Left forelimb (tissue), 1 donor: ENCODE results near the gene HDAC1.
"Not testable (repeated sequence)": the region's sequence is repeated elsewhere in the genome, so short reads cannot be mapped to it uniquely, and the experiment has no call there.

ENCODE experiments used
- DNase-seq: peaks from one replicate; pipeline ENCODE4 v3.0.0-alpha.2; 2018; ENCODE audit warnings: low spot score

The HDAC1 gene

DNA sequence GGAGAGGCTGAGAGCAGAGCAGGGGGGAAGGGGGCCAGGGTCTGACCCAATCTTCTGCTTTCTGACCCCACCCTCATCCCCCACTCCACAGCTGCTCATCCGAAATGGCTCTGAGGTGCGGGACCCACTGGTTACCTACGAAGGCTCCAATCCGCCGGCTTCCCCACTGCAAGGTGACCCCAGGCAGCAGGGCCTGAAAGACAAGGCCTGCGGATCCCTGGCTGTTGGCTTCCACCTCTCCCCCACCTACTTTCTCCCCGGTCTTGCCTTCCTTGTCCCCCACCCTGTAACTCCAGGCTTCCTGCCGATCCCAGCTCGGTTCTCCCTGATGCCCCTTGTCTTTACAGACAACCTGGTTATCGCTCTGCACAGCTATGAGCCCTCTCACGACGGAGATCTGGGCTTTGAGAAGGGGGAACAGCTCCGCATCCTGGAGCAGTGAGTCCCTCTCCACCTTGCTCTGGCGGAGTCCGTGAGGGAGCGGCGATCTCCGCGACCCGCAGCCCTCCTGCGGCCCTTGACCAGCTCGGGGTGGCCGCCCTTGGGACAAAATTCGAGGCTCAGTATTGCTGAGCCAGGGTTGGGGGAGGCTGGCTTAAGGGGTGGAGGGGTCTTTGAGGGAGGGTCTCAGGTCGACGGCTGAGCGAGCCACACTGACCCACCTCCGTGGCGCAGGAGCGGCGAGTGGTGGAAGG lies 17.1 kb upstream of the HDAC1 start:
- no peak for DNase-seq

DNA sequence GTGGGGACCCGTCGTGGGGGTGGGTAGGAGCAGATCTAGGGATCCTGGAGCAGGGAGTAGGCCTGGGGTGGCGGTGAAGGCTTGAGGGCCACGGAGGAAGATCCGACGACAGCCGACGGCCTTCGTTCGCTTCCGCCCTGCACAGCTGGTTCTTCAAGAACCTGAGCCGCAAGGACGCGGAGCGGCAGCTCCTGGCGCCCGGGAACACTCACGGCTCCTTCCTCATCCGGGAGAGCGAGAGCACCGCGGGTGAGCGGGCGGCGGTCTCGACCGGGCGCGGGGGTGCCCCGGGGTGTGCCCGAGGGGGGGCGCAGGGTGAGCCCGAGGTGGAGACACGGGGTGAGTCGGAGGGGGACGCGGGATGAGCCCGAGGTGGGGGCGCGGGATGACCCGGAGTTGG lies 16.5 kb upstream of the HDAC1 start:
- DNase-seq = no peak

DNA sequence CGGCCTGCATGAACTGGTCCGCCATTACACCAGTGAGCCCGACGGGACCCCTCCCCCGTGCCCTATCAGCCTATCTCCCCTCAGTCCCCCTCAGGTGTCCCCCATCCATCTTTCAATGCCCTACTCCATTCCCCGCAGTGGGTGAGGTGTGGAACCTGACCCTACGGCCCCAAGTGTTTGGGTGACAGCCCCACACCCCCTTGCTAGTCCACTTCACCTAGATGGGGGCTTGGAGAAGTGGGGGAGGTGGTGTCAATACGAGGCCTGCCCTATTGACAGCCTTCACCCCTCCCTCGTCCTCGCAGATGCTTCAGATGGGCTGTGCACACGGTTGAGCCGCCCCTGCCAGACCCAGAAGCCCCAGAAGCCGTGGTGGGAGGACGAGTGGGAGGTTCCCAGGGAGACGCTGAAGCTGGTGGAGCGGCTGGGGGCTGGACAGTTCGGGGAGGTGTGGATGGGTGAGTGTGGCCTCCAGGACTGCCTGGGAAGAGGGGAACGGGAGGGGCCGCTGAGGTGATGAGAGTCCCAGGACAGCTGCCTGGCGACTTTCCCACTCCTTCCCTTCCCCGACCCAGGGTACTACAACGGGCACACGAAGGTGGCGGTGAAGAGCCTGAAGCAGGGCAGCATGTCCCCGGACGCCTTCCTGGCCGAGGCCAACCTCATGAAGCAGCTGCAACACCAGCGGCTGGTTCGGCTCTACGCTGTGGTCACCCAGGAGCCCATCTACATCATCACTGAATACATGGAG lies 15.7 kb upstream of the HDAC1 start:
- no peak for DNase-seq

DNA sequence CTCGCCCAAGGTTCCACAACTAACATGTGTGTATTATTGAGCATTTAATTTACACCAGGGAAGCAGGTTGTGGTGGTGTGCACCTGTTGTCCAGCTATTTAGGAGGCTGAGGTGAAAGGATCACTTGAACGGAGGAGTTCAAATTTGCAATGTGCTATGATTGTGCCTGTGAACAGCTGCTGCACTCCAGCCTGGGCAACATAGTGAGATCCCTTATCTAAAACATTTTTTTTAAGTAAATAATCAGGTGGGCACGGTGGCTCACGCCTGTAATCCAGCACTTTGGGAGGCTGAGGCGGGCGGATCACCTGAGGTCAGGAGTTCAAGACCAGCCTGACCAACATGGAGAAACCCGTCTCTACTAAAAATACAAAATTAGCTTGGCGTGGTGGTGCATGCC lies 7.1 kb upstream of the HDAC1 start:
- not testable (repeated sequence) for DNase-seq

DNA sequence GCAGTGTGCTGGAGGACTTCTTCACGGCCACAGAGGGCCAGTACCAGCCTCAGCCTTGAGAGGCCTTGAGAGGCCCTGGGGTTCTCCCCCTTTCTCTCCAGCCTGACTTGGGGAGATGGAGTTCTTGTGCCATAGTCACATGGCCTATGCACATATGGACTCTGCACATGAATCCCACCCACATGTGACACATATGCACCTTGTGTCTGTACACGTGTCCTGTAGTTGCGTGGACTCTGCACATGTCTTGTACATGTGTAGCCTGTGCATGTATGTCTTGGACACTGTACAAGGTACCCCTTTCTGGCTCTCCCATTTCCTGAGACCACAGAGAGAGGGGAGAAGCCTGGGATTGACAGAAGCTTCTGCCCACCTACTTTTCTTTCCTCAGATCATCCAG lies 6.2 kb upstream of the HDAC1 start:
- no peak for DNase-seq

DNA sequence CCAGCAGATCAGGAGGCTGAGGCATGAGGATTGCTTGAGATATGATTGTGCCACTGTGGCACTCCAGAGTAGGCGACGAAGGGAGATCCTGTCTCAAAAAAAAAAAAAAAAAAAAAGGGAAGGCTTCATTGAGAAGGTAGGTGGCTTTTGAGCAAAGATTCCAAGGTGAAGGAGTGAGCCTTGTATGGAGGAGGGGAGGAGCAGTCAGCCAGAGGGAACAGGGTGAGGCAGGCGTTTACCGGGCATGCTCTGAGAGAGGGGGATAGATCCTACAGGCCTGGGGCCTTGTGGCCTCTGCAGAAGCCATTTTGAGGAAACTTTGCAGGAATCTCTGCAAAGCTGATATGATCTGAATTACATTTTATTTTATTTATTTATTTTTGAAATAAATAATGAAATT lies 5.1 kb upstream of the HDAC1 start:
- DNase-seq = no peak

DNA sequence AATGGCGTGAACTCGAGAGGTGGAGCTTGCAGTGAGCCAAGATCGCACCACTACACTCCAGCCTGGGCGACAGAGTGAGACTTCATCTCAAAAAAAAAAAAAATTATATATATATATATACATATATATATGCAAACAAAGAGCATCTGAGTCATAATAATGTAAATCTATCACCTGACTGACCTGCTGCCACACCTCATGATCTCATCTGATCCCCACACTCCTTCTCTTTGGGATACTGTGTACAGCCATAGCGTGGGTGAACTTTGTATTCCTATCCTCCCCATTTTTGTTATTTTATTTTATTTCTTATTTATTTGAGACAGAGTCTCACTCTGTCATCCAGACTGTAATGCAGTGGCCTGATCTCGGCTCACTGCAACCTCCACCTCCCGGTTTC lies 2.6 kb upstream of the HDAC1 start:
- no peak for DNase-seq

DNA sequence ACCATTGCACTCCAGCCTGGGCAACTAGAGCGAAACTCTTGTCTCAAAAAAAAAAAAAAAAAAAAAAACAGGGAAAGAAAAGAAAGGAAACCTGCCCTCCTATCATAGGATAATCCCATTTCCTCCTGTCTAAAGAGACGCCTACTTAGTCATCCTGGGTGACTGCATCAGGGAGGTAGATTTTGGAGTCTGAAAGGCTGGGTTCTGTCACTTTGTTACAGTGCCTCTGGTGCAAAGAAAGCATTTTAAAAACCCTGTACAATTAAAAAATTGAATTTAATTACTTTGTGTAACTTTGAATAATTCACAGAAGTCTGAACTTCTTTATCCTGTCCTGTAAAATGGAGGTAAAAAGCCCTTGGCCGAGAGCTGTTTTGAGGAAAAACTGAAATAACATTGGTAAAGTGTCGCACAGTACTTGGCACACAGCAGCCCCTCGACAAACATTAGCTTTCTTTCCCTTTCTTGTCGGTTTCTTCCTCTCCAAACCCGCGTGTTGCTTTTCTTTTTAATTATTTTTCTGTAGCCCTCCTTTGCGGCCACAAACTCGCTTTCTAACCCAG lies 657 bp upstream of the HDAC1 start:
- no peak for DNase-seq

DNA sequence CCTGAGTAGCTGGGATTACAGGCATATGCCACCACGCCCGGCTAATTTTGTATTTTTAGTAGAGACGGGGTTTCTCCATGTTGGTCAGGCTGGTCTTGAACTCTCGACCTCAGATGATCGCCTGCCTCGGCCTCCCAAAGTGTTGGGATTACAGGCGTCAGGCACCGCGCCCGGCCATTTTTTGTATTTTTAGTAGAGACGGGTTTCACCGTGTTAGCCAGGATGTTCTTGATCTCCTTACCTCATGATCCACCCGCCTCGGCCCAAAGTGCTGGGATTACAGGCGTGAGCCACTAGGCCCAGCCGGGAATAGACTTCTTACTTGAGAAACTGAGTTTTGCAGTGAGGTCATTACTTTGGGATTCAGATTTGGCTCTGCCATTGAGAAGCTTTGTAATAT lies 6.3 kb downstream of the HDAC1 start:
- DNase-seq = not testable (repeated sequence)

DNA sequence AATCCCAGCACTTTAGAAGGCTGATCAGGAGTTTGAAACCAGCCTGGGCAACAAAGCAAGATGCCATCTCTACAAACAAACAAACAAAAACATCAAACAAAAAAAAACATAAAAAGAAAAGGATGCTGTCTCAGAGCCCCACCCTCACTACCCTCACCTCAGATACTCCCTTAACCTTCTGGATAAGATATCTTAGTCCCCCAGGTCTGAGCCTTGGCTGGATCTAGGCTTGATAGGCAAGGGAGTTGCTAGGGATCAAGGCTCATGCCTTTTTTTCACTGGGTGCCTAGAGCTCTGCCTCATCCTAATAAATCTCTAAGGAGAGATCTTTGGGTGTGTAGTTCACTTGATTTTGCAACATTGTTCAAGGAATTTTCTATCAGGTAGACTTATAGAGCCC lies 7.4 kb downstream of the HDAC1 start:
- no peak for DNase-seq

DNA sequence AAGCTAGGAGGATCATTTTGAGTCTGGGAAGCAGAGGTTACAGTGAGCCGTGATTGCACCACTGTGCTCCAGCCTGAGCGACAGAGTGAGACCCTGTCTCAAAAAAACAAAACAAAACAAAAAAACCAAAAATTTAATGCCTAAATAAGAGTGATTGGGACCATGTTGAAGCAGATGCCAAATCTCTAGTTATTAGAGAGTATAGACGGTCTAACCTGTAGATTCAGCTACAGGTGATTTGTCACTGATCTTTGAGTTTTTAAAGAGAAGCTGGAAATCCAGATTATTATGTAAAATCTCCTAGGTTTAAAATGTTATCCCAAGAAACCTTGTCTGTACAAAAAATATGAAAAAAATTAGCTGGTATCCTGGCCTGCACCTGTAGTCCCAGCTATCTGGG lies 11.5 kb downstream of the HDAC1 start:
- no peak for DNase-seq

DNA sequence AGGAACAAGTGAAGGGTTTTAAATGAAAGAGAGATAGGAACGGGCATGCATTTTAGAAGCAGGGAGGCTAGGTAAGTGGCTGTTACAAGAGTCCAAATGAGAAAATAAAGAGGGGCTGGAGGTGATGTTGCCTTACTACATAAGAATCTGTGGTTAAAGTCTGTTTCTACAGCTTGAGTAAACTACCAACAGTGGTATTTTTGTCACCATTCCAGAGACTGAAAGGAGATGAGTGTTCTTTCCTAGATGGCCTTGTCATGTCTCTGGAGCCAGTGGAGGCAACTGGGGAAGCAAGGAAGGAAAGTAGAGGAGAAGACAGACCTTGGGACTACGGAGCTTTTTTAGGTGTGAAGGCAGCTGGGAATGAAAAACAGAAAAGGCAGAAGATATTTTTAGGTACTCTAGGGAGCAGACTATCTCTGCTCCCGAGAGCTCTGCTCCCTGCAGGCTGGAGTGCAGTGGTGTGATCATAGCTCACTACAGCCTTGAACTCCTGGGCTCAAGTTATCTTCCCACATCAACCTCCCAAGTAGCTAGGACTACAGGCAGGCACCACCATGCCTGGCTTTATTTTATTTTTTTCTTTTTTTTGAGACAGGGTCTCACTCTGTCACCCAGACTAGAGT lies 12.2 kb downstream of the HDAC1 start:
- DNase-seq = no peak

DNA sequence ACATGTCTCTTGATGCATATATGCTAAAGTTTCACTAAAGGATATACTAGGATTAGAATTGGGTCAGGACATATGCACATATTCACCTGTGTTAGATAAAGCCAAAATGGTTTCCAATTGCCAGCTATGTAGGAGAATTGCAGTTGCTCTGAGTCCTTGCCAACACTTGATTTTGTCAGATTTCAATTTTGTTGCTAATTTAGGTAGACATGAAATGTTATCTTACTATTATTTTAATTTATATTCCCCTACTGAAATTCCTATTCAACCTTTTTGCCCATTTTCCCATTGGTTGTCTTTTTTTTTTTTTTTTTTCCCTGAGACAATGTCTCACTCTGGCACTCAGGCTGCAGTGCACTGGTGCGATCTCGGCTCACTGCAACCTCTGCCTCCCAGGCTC lies 13.4 kb downstream of the HDAC1 start:
- DNase-seq = no peak

DNA sequence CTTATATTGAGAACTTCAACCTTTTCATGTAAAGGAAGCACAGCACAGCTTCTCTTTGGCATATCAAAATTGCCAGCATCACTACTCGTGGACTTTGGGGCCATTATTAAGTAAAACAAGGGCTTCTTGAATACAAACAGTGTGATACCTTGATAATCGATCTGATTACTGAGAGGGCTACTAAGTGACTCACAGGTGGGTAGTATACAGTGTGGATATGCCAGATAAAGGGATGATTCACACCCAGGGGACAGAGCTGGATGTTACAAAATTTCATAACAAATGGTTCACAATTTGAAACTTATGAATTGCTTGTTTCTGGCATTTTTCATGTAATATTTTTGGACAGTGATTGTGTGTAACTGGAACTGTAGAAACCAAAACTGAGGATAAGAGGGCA lies 15.4 kb downstream of the HDAC1 start:
- no peak for DNase-seq

DNA sequence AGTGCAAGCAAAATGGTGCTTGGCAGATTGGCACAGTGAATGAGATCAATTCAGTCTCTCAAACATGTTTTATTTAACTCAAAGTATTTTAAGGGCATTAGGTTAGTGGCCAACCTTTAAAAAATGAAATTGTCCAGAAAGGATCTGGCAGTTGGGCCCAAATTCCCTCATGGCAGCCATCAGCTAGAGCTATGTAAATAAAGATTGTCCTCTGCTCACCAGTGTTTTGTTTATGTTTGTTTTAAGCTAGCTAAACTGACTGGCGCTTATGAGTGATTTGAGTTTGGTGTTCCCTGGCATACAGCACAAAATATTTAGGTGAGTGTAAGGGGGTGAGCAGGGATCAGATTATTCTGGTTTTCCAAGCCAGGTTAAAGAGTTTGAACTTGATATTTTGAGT lies 18.1 kb downstream of the HDAC1 start:
- no peak for DNase-seq

DNA sequence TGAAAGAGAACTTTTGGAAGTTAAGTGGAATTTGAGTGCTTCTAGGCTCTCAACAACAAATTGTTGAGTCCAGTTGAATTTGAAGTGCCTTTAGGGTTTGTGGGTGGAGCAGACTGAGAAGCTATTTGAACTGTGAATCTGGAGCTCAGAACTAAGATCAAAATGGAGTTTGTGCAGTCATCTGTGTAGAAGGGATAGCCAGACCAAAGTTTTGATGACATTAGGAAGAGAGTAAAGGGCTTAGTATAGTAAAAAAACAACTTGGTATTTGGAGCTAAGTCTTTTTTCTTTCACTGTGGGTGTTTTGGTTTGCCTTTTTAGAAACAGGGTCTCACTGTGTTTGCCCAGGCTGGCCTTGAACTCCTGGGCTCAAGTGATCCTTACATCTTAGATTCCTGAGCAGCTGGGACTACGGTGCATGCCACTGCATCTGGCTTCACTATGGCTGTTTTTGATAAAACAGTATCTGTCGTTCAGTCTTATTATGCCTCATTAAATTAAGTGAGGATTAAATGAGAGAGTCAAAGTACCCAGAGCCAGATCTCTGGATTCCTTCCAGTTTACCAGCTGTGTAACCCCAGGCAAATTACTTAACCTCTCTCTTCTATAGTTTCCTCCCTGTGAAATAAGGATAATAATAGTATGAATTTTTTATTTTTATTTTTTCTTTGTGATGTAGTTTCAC lies 20.0 kb downstream of the HDAC1 start:
- no peak for DNase-seq

DNA sequence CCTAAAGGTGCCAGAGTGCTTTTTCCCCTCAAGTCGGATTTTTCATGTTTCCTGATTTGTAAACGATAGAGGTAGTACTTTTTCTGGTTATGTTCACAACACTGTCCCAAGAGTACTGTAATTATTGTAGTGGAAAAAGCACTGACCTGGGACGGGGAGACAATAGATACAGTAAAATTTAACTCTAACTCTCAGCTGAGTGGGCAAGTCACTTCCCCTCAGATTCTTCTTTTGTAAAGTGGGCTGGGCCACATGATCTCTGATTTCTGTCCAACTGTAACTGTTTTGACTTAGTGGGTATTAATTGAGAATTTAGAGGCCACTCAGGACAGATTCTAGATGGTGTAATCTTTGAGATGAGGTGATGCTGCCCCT lies 25.0 kb downstream of the HDAC1 start:
- DNase-seq = no peak

DNA sequence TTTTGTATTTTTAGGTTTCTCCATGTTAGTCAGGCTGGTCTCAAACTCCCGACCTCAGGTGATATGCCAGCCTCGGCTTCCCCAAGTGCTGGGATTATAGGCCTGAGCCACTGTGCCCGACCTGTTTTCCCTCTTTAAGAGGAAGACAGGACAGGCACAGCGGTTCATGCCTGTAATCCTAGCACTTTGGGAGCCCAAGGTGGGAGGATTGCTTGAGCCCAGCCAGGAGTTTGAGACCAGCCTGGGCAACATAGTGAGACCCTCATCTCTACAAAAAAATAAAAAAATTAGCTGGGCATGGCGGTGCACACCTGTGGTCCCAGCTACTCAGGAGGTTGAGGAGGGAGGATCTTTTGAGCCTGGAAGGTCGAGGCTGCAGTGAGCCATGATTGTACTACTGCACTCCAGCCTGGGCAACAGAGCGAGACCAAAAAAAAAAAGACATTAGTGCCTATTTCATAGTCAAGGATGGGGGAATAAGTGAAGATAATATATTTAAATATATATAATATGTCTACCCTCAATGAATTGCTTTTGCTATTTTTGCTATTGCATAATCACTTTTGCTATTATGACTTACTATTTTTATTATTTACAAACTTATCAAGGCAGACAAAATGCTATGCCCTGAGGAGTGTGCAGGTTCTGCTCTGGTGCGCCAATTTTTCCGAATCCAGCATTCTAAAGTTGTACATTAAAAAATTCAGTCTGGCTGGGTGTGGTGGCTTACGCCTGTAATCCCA lies 26.4 kb downstream of the HDAC1 start:
- DNase-seq = no peak

DNA sequence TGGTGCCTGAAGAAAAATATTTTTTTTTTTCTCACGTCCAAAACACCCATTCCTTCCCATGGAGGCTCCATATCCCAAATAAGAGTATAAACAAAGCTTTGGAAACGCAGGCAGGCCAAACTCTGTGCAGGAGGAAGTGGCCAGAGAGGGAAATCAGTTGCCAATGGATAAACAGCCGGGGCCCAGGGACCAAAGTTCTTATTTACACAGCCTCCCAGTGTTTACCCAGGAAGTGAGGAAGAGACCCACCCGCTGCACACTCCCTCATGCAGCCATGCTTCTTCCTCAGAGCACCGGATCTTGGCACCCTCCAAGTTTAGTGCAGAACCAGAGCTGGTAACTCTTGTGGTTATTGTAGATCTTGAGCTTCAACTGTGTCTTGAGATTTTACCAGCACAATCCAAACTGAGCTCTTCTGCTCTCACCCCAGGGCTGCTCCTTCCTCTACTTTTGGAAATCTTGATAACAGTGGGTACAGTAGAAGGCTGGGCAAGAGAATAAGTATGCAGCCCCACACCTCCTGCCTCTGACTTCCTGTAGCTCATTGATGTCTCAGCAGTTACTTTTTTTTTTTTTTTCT lies 29.9 kb downstream of the HDAC1 start:
- no peak for DNase-seq

DNA sequence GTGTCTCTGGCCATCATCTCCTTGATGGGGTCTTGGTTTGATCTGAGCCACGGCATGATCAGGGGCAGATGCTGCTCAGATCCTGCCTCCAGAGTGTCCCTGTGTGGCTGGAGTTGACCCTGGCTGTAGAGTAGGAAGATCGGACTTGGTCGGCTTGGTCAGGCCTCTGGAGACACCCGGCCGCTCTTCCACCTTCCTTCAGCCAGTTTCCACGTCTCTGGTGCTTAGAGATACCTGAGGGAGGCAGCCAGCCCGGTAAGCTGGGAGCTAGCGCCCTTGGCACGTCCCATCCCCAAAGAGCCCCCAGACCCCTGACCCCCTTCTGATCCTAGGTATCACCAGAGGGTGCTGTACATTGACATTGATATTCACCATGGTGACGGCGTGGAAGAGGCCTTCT lies 35.3 kb downstream of the HDAC1 start:
- DNase-seq = no peak

DNA sequence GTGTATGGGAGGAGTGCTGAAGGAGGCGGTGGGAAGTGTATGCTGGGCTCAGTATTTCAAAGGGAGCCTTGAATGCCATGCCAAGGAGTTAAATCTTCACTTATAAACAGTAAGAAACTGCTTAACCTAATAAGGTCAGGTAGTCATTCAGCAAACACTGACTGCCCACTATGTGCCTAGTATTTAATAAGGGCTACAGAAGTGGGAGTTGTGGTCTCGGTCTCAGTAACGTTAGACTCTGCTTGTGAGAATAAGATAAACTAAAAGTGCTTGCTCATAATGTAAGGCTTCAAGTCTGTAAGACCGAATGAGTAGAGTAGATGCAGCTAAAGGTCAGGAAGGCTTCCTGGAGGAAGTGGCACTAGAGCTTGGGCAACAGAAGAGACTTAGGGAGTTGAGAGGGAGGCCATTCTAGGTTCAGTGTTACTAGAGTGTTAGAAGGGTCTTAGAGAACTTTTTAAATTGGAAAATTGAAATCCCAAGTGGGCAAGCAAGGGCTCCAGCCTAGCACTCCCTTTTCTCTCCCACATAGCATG lies 38.1 kb downstream of the HDAC1 start:
- no peak for DNase-seq
